ENCODE results near the gene CEND1.
A peak's percentile ranks its signal among the peaks of the same experiment; 100 is the strongest.

Gene CEND1

GRCh38 chr11:794766-795633 lies 5.1 kb upstream of the CEND1 start:
- no peak for DNase-seq (ENCODE audit: low spot score)

GRCh38 chr11:794013-794765 lies 4.3 kb upstream of the CEND1 start:
- no peak for DNase-seq (ENCODE audit: low spot score)

GRCh38 chr11:793556-793955 lies 3.7 kb upstream of the CEND1 start:
- no peak for DNase-seq (ENCODE audit: low spot score)

- DNase-seq (ENCODE audit: low spot score) = no peak
These were observed 3.0 kb upstream of the CEND1 start for GRCh38 chr11:792873-793272.

GRCh38 chr11:792535-792821 lies 2.6 kb upstream of the CEND1 start:
- DNase-seq (ENCODE audit: low spot score) = no peak

- DNase-seq (ENCODE audit: low spot score) = no peak
These were observed 2.0 kb upstream of the CEND1 start for GRCh38 chr11:791658-792534.

GRCh38 chr11:790721-791564 lies 1.1 kb upstream of the CEND1 start:
- no peak for DNase-seq (ENCODE audit: low spot score)

- DNase-seq (ENCODE audit: low spot score) = no peak
These were observed 643 bp downstream of the CEND1 start for GRCh38 chr11:788953-789940.

GRCh38 chr11:788009-788640 lies 1.8 kb downstream of the CEND1 start:
- DNase-seq (ENCODE audit: low spot score) = no peak

GRCh38 chr11:787084-787675 lies 2.7 kb downstream of the CEND1 start:
- no peak for DNase-seq (ENCODE audit: low spot score)

- no peak for DNase-seq (ENCODE audit: low spot score)
These were observed 3.4 kb downstream of the CEND1 start for GRCh38 chr11:786235-787083.

GRCh38 chr11:783581-784015 lies 6.3 kb downstream of the CEND1 start:
- peak; percentile 44 for DNase-seq (ENCODE audit: low spot score)

- no peak for DNase-seq (ENCODE audit: low spot score)
These were observed 7.4 kb downstream of the CEND1 start for GRCh38 chr11:782264-783174.

- DNase-seq (ENCODE audit: low spot score) = no peak
These were observed 9.8 kb downstream of the CEND1 start for GRCh38 chr11:779955-780532.

- DNase-seq (ENCODE audit: low spot score) = no peak
These were observed 10.6 kb downstream of the CEND1 start for GRCh38 chr11:778976-779954.

All from hematopoietic multipotent progenitor cell treated with erythropoietin and hydrocortisone succinate and interleukin-3 and kit ligand, for 17 days (in vitro differentiated cells).